K562 (cell line): ENCODE data around the gene SLC1A5. TPM values are rescaled to one million over a fixed set of nuclear protein-coding genes. Genes with fewer than 3 reads are reported as not detected.

ENCODE experiments used
- CBFA2T2 ChIP-seq: fragments of 450-650 bp; conservative IDR thresholded peaks from 2 replicates; pipeline ENCODE4 v1.6.1; 2017; ENCODE audit warnings: mild to moderate bottlenecking
- CBFB ChIP-seq: sonication (generic); formaldehyde crosslinking; IDR thresholded peaks from 2 replicates; pipeline ENCODE4 v1.4.0; 2020; ENCODE audit warnings: mild to moderate bottlenecking, missing genetic modification reagents
- CHCHD3 ChIP-seq: fragments of 250-450 bp; sonication (Bioruptor Pico); IDR thresholded peaks from 2 replicates; pipeline ENCODE4 v2.1.2; 2022; ENCODE audit warnings: mild to moderate bottlenecking
- CTCF ChIP-seq, 3 experiments: IDR thresholded peaks in 2 of 3; conservative IDR thresholded peaks in 1 of 3; 2 replicates each; pipeline ENCODE4 v1.5.1; 2011 to 2012; ENCODE audit warnings: low read length in 3 of 3, mild to moderate bottlenecking in 3 of 3, control low read depth in 2 of 3, improper control_type of control experiment in 1 of 3, inconsistent platforms in 1 of 3, low read depth in 1 of 3, mixed read lengths in 1 of 3, moderate library complexity in 1 of 3; ENCODE audit not compliant: insufficient read depth in 2 of 3
- FOS ChIP-seq: IDR thresholded peaks from 3 replicates; pipeline ENCODE4 v1.6.1; 2011; ENCODE audit not compliant: insufficient read length; ENCODE audit errors: extremely low read depth
- HDGF ChIP-seq: fragments of 450-650 bp; IDR thresholded peaks from 2 replicates; pipeline ENCODE4 v1.6.1; 2016
- KDM1A ChIP-seq, 2 experiments: fragments of 450-650 bp; IDR thresholded peaks; 2 replicates each; pipeline ENCODE4 v1.6.1; 2016; ENCODE audit warnings: mild to moderate bottlenecking in 2 of 2
- KLF6 ChIP-seq: fragments of 250-450 bp; sonication (Bioruptor Pico); IDR thresholded peaks from 2 replicates; pipeline ENCODE4 v1.4.0; 2020; ENCODE audit warnings: mild to moderate bottlenecking, moderate library complexity, borderline replicate concordance
- LEF1 ChIP-seq: fragments of 450-650 bp; IDR thresholded peaks from 2 replicates; pipeline ENCODE4 v1.6.1; 2016; ENCODE audit warnings: mild to moderate bottlenecking
- NKRF ChIP-seq: fragments of 450-650 bp; IDR thresholded peaks from 2 replicates; pipeline ENCODE4 v1.6.1; 2016; ENCODE audit warnings: borderline replicate concordance
- PHTF2 ChIP-seq: fragments of 250-450 bp; sonication (Bioruptor Pico); IDR thresholded peaks from 2 replicates; pipeline ENCODE4 v1.5.0; 2021; ENCODE audit warnings: mild to moderate bottlenecking
- POLR2AphosphoS5 ChIP-seq: IDR thresholded peaks from 2 replicates; pipeline ENCODE4 v1.6.1; 2011; ENCODE audit warnings: mild to moderate bottlenecking, low read depth, low read length, moderate library complexity; ENCODE audit not compliant: control insufficient read depth, insufficient read depth
- PYGO2 ChIP-seq: fragments of 450-650 bp; IDR thresholded peaks from 2 replicates; pipeline ENCODE4 v1.6.1; 2016; ENCODE audit warnings: mild to moderate bottlenecking, missing genetic modification characterization, moderate library complexity, missing compliant biosample characterization
- RNF2 ChIP-seq: sonication (generic); IDR thresholded peaks from 2 replicates; pipeline ENCODE4 v1.6.1; 2016
- TOE1 ChIP-seq, 2 experiments: fragments of 450-650 bp in 1 of 2; sonication (generic) in 1 of 2; formaldehyde crosslinking in 1 of 2; IDR thresholded peaks; 2 replicates each; pipeline versions ENCODE4 v1.7.1 to v1.8.0; 2016 to 2022; ENCODE audit warnings: borderline replicate concordance in 2 of 2, mild to moderate bottlenecking in 2 of 2, antibody characterized with exemption in 1 of 2, inconsistent platforms in 1 of 2, low read depth in 1 of 2, missing genetic modification reagents in 1 of 2, moderate library complexity in 1 of 2
- ZBTB33 ChIP-seq: sonication (generic); formaldehyde crosslinking; IDR thresholded peaks from 2 replicates; pipeline ENCODE4 v1.8.1; 2023; ENCODE audit warnings: mild to moderate bottlenecking, missing genetic modification reagents
- ZNF140 ChIP-seq: fragments of 250-450 bp; sonication (Bioruptor Pico); IDR thresholded peaks from 2 replicates; pipeline ENCODE4 v1.8.0; 2021; ENCODE audit warnings: moderate library complexity, mild to moderate bottlenecking, inconsistent platforms
- ZNF324 ChIP-seq: fragments of 250-450 bp; sonication (Bioruptor Pico); IDR thresholded peaks from 2 replicates; pipeline ENCODE4 v1.4.0; 2020; ENCODE audit warnings: mild to moderate bottlenecking
- polyA plus RNA-seq, 8 experiments: library from polyadenylated mRNA; depleted of rRNA in 4 of 8; stranded (reverse) in 5 of 8; unstranded in 3 of 8; fragments of >200 nt; fragmentation: Nextera tagmentation in 2 of 8; fragmentation: Illumina TruSeq in 1 of 8; extraction: Ambion mirVana in 2 of 8; extraction: Trizol in 1 of 8; gene quantifications; 2 replicates each; pipeline versions ENCODE4 v1.2.1 to v1.2.3, GENCODE V29; 2011 to 2014; ENCODE audit warnings: inconsistent platforms in 1 of 8, missing spikeins in 1 of 8
- total RNA-seq, 7 experiments: library from RNA; depleted of rRNA in 6 of 7; stranded (reverse); fragments of >200 nt in 6 of 7; fragmentation: Illumina TruSeq in 2 of 7; extraction: Trizol in 2 of 7; gene quantifications; 2 replicates each; pipeline versions ENCODE4 v1.2.1 to v1.2.3, GENCODE V29; 2011 to 2021; ENCODE audit warnings: low replicate concordance in 1 of 7
- TF ChIP-seq, protein P1 (sequence below): fragments of 450-650 bp; IDR thresholded peaks from 2 replicates; pipeline ENCODE4 v1.6.1; 2016; ENCODE audit warnings: antibody characterized with exemption

The SLC1A5 gene
- total and polyA plus RNA-seq, 9 of the 15 experiments (the other 6 are each of a cell fraction or from before 2014, with no cell fraction given), result 31.2 to 417 (median 134) TPM

DNA sequence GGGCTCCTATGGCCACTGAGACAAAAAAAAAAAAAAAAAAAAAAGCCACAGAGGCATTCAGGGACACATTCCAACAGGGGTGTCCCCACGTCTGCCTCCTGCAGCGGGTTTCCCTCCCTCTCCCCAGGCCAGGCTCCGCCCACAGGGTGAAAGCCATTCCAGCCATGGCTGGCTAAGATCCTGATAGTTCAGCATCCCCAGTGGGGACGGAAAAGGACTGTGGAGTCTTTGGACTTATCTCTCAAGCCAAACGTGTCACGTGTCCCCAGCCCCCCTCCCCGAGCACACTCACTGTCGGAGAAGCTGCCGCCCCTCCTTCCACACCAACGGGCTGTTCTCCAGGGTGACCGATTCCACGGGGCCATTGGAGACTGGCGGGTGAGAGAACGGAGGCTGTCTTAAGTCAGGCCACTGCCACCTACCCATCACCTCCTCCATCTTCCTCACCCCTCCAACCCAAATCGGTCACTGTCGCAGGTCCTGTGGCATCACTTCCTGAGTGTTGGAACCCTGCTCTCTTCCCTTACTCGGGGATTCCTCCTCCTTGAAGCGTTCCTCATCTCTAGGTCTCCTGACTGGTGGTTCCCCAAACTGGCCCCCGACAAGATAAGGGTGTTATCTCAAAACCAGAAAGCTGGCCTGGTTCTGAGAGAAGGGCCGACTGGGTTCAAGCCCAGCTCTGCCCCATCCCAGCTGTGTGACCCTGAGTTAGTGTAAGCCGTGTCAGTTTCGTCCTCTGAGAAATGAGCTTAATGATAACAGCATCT is 51.7 kb downstream of the SLC1A5 start (continued):
- TF ChIP-seq ZNF140 (CRISPR knock-in tag) (no peak), POLR2AphosphoS5 (0 out of 2 replicates have a peak, but pooled peaks have one; percentile 26), PHTF2 (no peak), TOE1 (IDR thresholded peaks at IDR 0.05; ENCODE audit: borderline replicate concordance) (peak; percentile 93), TOE1 (CRISPR knock-in tag; IDR thresholded peaks at IDR 0.05; ENCODE audit: borderline replicate concordance, low read depth) (no peak), LEF1 (no peak), CBFB (CRISPR knock-in tag) (no peak), ZNF324 (no peak), CTCF (IDR thresholded peaks at IDR 0.05 in 2 of 3, conservative IDR thresholded peaks at IDR 0.05 in 1 of 3; ENCODE audit: insufficient read depth in 2 of 3, low read depth in 1 of 3, low read length in 3 of 3) (no peak), KDM1A (IDR thresholded peaks at IDR 0.05) (peak; percentile 65 to 68; a peak in 3 of 4 replicates), PYGO2 (tag) (no peak), ZBTB33 (CRISPR knock-in tag) (peak; percentile 42; the same call in 1 of the 2 replicates), CHCHD3 (CRISPR knock-in tag) (no peak), RNF2 (peak; percentile 49; the same call in 1 of the 2 replicates), HDGF (0 out of 2 replicates have a peak, but pooled peaks have one; percentile 85), KLF6 (CRISPR knock-in tag) (no peak), NKRF (no peak), CBFA2T2 (peak; percentile 69), FOS (no peak)
- TF ChIP-seq, protein P1, sequence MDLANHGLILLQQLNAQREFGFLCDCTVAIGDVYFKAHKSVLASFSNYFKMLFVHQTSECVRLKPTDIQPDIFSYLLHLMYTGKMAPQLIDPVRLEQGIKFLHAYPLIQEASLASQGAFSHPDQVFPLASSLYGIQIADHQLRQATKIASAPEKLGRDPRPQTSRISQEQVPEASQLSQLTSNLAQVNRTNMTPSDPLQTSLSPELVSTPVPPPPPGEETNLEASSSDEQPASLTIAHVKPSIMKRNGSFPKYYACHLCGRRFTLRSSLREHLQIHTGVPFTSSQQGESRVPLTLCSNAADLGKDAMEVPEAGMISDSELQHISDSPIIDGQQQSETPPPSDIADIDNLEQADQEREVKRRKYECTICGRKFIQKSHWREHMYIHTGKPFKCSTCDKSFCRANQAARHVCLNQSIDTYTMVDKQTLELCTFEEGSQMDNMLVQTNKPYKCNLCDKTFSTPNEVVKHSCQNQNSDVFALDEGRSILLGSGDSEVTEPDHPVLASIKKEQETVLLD, result peak; percentile 68; the same call in 1 of the 2 replicates
